Measurements from ENCODE around the gene OR6X1.
A peak's percentile ranks its signal among the peaks of the same experiment; 100 is the strongest.
"Not testable (repeated sequence)": the region's sequence is repeated elsewhere in the genome, so short reads cannot be mapped to it uniquely, and the experiment has no call there.

The OR6X1 gene

GRCh38 chr11:123729602-123730001, 24.7 kb downstream of the OR6X1 start:
- TF ChIP-seq CTCF (conservative IDR thresholded peaks at IDR 0.05; ENCODE audit: low read depth, low read length) = no peak
- H3K4me3 ChIP-seq (ENCODE audit: low read depth, low read length) = no peak overlapping the region
- DNase-seq (ENCODE audit: low read depth) = no peak

- H3K4me3 ChIP-seq (ENCODE audit: low read depth, low read length) = no peak overlapping the region
- TF ChIP-seq CTCF (conservative IDR thresholded peaks at IDR 0.05; ENCODE audit: low read depth, low read length) = no peak
- DNase-seq (ENCODE audit: low read depth) = no peak
Observed at GRCh38 chr11:123725995-123726655, 28.2 kb downstream of the OR6X1 start.

GRCh38 chr11:123719452-123719851, 34.9 kb downstream of the OR6X1 start:
- peak; percentile 38 for DNase-seq (ENCODE audit: low read depth)
- H3K4me3 ChIP-seq (ENCODE audit: low read depth, low read length) = no peak overlapping the region
- TF ChIP-seq CTCF (conservative IDR thresholded peaks at IDR 0.05; ENCODE audit: low read depth, low read length) = no peak

- no peak overlapping the region for H3K4me3 ChIP-seq (ENCODE audit: low read depth, low read length)
- no peak for DNase-seq (ENCODE audit: low read depth)
- TF ChIP-seq CTCF (conservative IDR thresholded peaks at IDR 0.05; ENCODE audit: low read depth, low read length) = no peak
Observed at GRCh38 chr11:123718469-123718868, 35.8 kb downstream of the OR6X1 start.

GRCh38 chr11:123718063-123718462, 36.3 kb downstream of the OR6X1 start:
- no peak for DNase-seq (ENCODE audit: low read depth)
- TF ChIP-seq CTCF (conservative IDR thresholded peaks at IDR 0.05; ENCODE audit: low read depth, low read length) = no peak
- no peak overlapping the region for H3K4me3 ChIP-seq (ENCODE audit: low read depth, low read length)

GRCh38 chr11:123712627-123713026, 41.7 kb downstream of the OR6X1 start:
- DNase-seq (ENCODE audit: low read depth); H3K4me3 ChIP-seq (ENCODE audit: low read depth, low read length): not testable (repeated sequence)

- peak; percentile 94 for TF ChIP-seq CTCF (conservative IDR thresholded peaks at IDR 0.05; ENCODE audit: low read depth, low read length)
- no peak overlapping the region for H3K4me3 ChIP-seq (ENCODE audit: low read depth, low read length)
- DNase-seq (ENCODE audit: low read depth) = peak; percentile 87
Observed at GRCh38 chr11:123707606-123708205, 46.6 kb downstream of the OR6X1 start.

Measured in choroid plexus epithelial cell (primary cell).